ENCODE results near the gene ELMO1.

DNA sequence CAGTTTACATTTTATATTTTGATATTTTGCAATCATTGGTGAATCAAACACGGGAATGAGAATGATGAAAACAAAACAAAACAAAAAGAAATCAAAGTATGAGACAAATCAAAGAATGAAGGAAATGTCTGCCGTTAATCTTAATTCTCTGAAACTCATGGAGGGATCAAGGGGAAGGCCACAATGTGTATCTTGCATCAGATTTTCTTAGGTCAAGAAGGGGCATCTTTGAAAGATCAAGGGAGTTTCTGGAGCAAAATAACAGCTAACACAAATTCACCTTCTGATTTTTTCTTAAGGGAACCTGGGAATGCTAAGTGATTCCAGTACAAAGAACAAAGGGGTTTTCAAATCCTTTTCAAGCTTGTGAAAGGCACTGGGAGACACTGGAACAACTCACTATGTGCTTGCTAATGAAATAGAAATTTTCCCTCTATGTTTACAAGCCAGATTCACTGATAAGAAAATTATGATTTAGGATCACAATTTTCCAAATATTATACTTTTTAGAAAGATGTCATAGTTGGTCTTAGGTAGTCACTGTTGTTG is 402.1 kb downstream of the ELMO1 start:
- TF ChIP-seq POLR2A (IDR thresholded peaks at IDR 0.05) = no peak
- TF ChIP-seq, protein P1, sequence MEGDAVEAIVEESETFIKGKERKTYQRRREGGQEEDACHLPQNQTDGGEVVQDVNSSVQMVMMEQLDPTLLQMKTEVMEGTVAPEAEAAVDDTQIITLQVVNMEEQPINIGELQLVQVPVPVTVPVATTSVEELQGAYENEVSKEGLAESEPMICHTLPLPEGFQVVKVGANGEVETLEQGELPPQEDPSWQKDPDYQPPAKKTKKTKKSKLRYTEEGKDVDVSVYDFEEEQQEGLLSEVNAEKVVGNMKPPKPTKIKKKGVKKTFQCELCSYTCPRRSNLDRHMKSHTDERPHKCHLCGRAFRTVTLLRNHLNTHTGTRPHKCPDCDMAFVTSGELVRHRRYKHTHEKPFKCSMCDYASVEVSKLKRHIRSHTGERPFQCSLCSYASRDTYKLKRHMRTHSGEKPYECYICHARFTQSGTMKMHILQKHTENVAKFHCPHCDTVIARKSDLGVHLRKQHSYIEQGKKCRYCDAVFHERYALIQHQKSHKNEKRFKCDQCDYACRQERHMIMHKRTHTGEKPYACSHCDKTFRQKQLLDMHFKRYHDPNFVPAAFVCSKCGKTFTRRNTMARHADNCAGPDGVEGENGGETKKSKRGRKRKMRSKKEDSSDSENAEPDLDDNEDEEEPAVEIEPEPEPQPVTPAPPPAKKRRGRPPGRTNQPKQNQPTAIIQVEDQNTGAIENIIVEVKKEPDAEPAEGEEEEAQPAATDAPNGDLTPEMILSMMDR (IDR thresholded peaks at IDR 0.05) = no peak
